ENCODE results near the gene C6orf89.
"Not testable (repeated sequence)": the region's sequence is repeated elsewhere in the genome, so short reads cannot be mapped to it uniquely, and the experiment has no call there.

The C6orf89 gene

GRCh38 chr6:36944650-36945049, 58.9 kb downstream of the C6orf89 start:
- no peaks in the 10 kb centered on the region for H3K4me1 ChIP-seq (ENCODE audit: insufficient read depth, insufficient read length)
- TF ChIP-seq SUZ12 (IDR thresholded peaks at IDR 0.05; ENCODE audit: extremely low read depth, insufficient read depth, insufficient read length) (no peak), YY1 (IDR thresholded peaks at IDR 0.05; ENCODE audit: insufficient read depth, insufficient read length) (no peak)
- H3K9me3 ChIP-seq (ENCODE audit: insufficient read depth, low read length) = peaks cover 4% of the 10 kb centered on the region; the same call in 1 of the 2 replicates
- H3K36me3 ChIP-seq (ENCODE audit: insufficient read depth, insufficient read length, low read length) = no peaks in the 10 kb centered on the region
- H3K4me3 ChIP-seq (ENCODE audit: insufficient read length, low read depth) = no peak overlapping the region
- H3K27me3 ChIP-seq (ENCODE audit: insufficient read depth, insufficient read length) = no peaks in the 10 kb centered on the region
- DNase-seq (ENCODE audit: low read depth, low spot score) = no peak
- H3K9ac ChIP-seq (ENCODE audit: insufficient read length, low read depth) = no peak overlapping the region

- no peaks in the 10 kb centered on the region for H3K36me3 ChIP-seq (ENCODE audit: insufficient read depth, insufficient read length, low read length)
- peaks cover 4% of the 10 kb centered on the region; the same call in 1 of the 2 replicates for H3K9me3 ChIP-seq (ENCODE audit: insufficient read depth, low read length)
- H3K27me3 ChIP-seq (ENCODE audit: insufficient read depth, insufficient read length) = no peaks in the 10 kb centered on the region
- H3K4me3 ChIP-seq (ENCODE audit: insufficient read length, low read depth) = no peak overlapping the region
- DNase-seq (ENCODE audit: low read depth, low spot score) = no peak
- no peak overlapping the region for H3K9ac ChIP-seq (ENCODE audit: insufficient read length, low read depth)
- no peaks in the 10 kb centered on the region for H3K4me1 ChIP-seq (ENCODE audit: insufficient read depth, insufficient read length)
- TF ChIP-seq YY1 (IDR thresholded peaks at IDR 0.05; ENCODE audit: insufficient read depth, insufficient read length) (no peak), SUZ12 (IDR thresholded peaks at IDR 0.05; ENCODE audit: extremely low read depth, insufficient read depth, insufficient read length) (no peak), ZNF274 (IDR thresholded peaks at IDR 0.05; ENCODE audit: low read depth, low read length) (no peak)
Measured at GRCh38 chr6:36945301-36945700, 59.5 kb downstream of the C6orf89 start.

GRCh38 chr6:36946526-36946925, 60.8 kb downstream of the C6orf89 start:
- H3K27me3 ChIP-seq (ENCODE audit: insufficient read depth, insufficient read length) = no peaks in the 10 kb centered on the region
- no peak for DNase-seq (ENCODE audit: low read depth, low spot score)

GRCh38 chr6:36947570-36948351, 62.0 kb downstream of the C6orf89 start:
- H3K9ac ChIP-seq (ENCODE audit: insufficient read length, low read depth) = no peak overlapping the region
- H3K9me3 ChIP-seq (ENCODE audit: insufficient read depth, low read length) = no peaks in the 10 kb centered on the region
- no peak overlapping the region for H3K4me3 ChIP-seq (ENCODE audit: insufficient read length, low read depth)
- no peaks in the 10 kb centered on the region for H3K27me3 ChIP-seq (ENCODE audit: insufficient read depth, insufficient read length)
- no peaks in the 10 kb centered on the region for H3K4me1 ChIP-seq (ENCODE audit: insufficient read depth, insufficient read length)
- DNase-seq (ENCODE audit: low read depth, low spot score) = no peak
- no peaks in the 10 kb centered on the region for H3K36me3 ChIP-seq (ENCODE audit: insufficient read depth, insufficient read length, low read length)
- no peak for TF ChIP-seq YY1 (IDR thresholded peaks at IDR 0.05; ENCODE audit: insufficient read depth, insufficient read length)
- TF ChIP-seq SUZ12 (IDR thresholded peaks at IDR 0.05; ENCODE audit: extremely low read depth, insufficient read depth, insufficient read length) = no peak
- no peak for TF ChIP-seq ZNF274 (IDR thresholded peaks at IDR 0.05; ENCODE audit: low read depth, low read length)

More at GRCh38 chr6:36946526-36946925, 60.8 kb downstream of the C6orf89 start:
- Histone ChIP-seq H3K36me3 (ENCODE audit: insufficient read depth, insufficient read length, low read length) (no peaks in the 10 kb centered on the region), H3K4me1 (ENCODE audit: insufficient read depth, insufficient read length) (no peaks in the 10 kb centered on the region), H3K9me3 (ENCODE audit: insufficient read depth, low read length) (no peaks in the 10 kb centered on the region), H3K4me3 (ENCODE audit: insufficient read length, low read depth) (no peak overlapping the region), H3K9ac (ENCODE audit: insufficient read length, low read depth) (no peak overlapping the region)
- no peak for TF ChIP-seq ZNF274 (IDR thresholded peaks at IDR 0.05; ENCODE audit: low read depth, low read length)
- TF ChIP-seq SUZ12 (IDR thresholded peaks at IDR 0.05; ENCODE audit: extremely low read depth, insufficient read depth, insufficient read length) = no peak
- TF ChIP-seq YY1 (IDR thresholded peaks at IDR 0.05; ENCODE audit: insufficient read depth, insufficient read length) = no peak

GRCh38 chr6:36949076-36949475, 63.3 kb downstream of the C6orf89 start:
- H3K9ac ChIP-seq (ENCODE audit: insufficient read length, low read depth); H3K4me1 ChIP-seq (ENCODE audit: insufficient read depth, insufficient read length); H3K36me3 ChIP-seq (ENCODE audit: insufficient read depth, insufficient read length, low read length); H3K9me3 ChIP-seq (ENCODE audit: insufficient read depth, low read length); H3K4me3 ChIP-seq (ENCODE audit: insufficient read length, low read depth); H3K27me3 ChIP-seq (ENCODE audit: insufficient read depth, insufficient read length); DNase-seq (ENCODE audit: low read depth, low spot score): not testable (repeated sequence)

GRCh38 chr6:36949636-36950035, 63.9 kb downstream of the C6orf89 start:
- Histone ChIP-seq H3K36me3 (ENCODE audit: insufficient read depth, insufficient read length, low read length) (no peaks in the 10 kb centered on the region), H3K4me3 (ENCODE audit: insufficient read length, low read depth) (no peak overlapping the region), H3K27me3 (ENCODE audit: insufficient read depth, insufficient read length) (no peaks in the 10 kb centered on the region), H3K4me1 (ENCODE audit: insufficient read depth, insufficient read length) (peaks cover 2% of the 10 kb centered on the region), H3K9me3 (ENCODE audit: insufficient read depth, low read length) (no peaks in the 10 kb centered on the region), H3K9ac (ENCODE audit: insufficient read length, low read depth) (no peak overlapping the region)
- TF ChIP-seq SUZ12 (IDR thresholded peaks at IDR 0.05; ENCODE audit: extremely low read depth, insufficient read depth, insufficient read length) (no peak), ZNF274 (IDR thresholded peaks at IDR 0.05; ENCODE audit: low read depth, low read length) (no peak), YY1 (IDR thresholded peaks at IDR 0.05; ENCODE audit: insufficient read depth, insufficient read length) (no peak)
- DNase-seq (ENCODE audit: low read depth, low spot score) = no peak

- Histone ChIP-seq H3K9me3 (ENCODE audit: insufficient read depth, low read length) (no peaks in the 10 kb centered on the region), H3K36me3 (ENCODE audit: insufficient read depth, insufficient read length, low read length) (no peaks in the 10 kb centered on the region), H3K27me3 (ENCODE audit: insufficient read depth, insufficient read length) (no peaks in the 10 kb centered on the region), H3K4me1 (ENCODE audit: insufficient read depth, insufficient read length) (peaks cover 2% of the 10 kb centered on the region), H3K4me3 (ENCODE audit: insufficient read length, low read depth) (no peak overlapping the region), H3K9ac (ENCODE audit: insufficient read length, low read depth) (no peak overlapping the region)
- TF ChIP-seq SUZ12 (IDR thresholded peaks at IDR 0.05; ENCODE audit: extremely low read depth, insufficient read depth, insufficient read length) = no peak
- no peak for TF ChIP-seq ZNF274 (IDR thresholded peaks at IDR 0.05; ENCODE audit: low read depth, low read length)
- TF ChIP-seq YY1 (IDR thresholded peaks at IDR 0.05; ENCODE audit: insufficient read depth, insufficient read length) = no peak
- DNase-seq (ENCODE audit: low read depth, low spot score) = no peak
Measured at GRCh38 chr6:36953931-36954261, 68.1 kb downstream of the C6orf89 start.
